ENCODE results near the gene MB21D2. TPM values are rescaled to one million over a fixed set of nuclear protein-coding genes. Genes with fewer than 3 reads are reported as not detected.

Gene MB21D2
- total RNA-seq, 1 donor from 2014 or later, result 11.0 TPM

GRCh38 chr3:192824313-192824712 lies 93.3 kb downstream of the MB21D2 start:
- no peak overlapping the region for H3K4me3 Mint-ChIP-seq (ENCODE audit: unreplicated experiment)
- Histone ChIP-seq H4K20me1 (ENCODE audit: insufficient read depth, low read length) (peaks cover 13% of the 10 kb centered on the region), H3K79me2 (ENCODE audit: insufficient read depth, low read length) (peaks cover 81% of the 10 kb centered on the region), H3K4me1 (ENCODE audit: insufficient read depth, low read length) (peaks cover 7% of the 10 kb centered on the region), H3K9ac (ENCODE audit: low read length) (no peak overlapping the region), H3K27me3 (ENCODE audit: insufficient read depth, low read length) (no peaks in the 10 kb centered on the region), H3K4me2 (ENCODE audit: low read length) (no peak overlapping the region), H3K9me3 (ENCODE audit: insufficient read depth, low read depth, low read length) (no peaks in the 10 kb centered on the region), H3K27ac (ENCODE audit: low read depth, low read length) (no peak overlapping the region), H2AFZ (ENCODE audit: low read depth, low read length) (no peak overlapping the region), H3K4me3 (ENCODE audit: insufficient read depth, low read depth, low read length) (no peak overlapping the region), H3K36me3 (ENCODE audit: insufficient read depth, low read length) (no peaks in the 10 kb centered on the region)
- TF ChIP-seq EZH2 (IDR thresholded peaks at IDR 0.05; ENCODE audit: insufficient read depth, low read length), result no peak
- no peaks in the 10 kb centered on the region for H3K27me3 Mint-ChIP-seq (ENCODE audit: low read depth, unreplicated experiment)
- FAIRE-seq (no peak), DNase-seq (ENCODE audit: low read depth) (no peak)
- H3K27ac Mint-ChIP-seq (ENCODE audit: unreplicated experiment), result no peak overlapping the region
- H3K4me1 Mint-ChIP-seq (ENCODE audit: low read depth, unreplicated experiment), result peaks cover 7% of the 10 kb centered on the region
- H3K9me3 Mint-ChIP-seq (ENCODE audit: unreplicated experiment), result no peaks in the 10 kb centered on the region
- no peaks in the 10 kb centered on the region for H3K36me3 Mint-ChIP-seq (ENCODE audit: low read depth, unreplicated experiment)

DNA sequence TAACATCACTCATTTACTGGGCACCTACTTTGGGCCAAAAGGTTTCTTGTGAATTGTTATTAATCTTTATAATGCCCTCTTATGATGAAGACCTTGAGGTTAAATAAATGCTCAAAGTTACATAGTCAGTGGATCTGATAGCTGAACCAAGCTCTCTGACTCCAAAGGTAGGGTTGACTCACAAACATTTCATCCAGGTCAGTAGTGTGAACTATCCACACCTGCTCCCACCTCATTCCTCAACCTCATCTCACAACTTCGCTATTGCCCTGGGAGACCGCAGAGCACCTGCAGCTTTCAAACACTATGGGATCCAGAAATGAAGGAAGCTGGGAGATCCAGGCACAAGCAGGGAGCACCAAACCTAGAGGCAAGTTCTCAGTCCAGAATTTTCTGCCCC lies 96.5 kb downstream of the MB21D2 start:
- no peak overlapping the region for H3K4me3 Mint-ChIP-seq (ENCODE audit: unreplicated experiment)
- TF ChIP-seq, protein P1, sequence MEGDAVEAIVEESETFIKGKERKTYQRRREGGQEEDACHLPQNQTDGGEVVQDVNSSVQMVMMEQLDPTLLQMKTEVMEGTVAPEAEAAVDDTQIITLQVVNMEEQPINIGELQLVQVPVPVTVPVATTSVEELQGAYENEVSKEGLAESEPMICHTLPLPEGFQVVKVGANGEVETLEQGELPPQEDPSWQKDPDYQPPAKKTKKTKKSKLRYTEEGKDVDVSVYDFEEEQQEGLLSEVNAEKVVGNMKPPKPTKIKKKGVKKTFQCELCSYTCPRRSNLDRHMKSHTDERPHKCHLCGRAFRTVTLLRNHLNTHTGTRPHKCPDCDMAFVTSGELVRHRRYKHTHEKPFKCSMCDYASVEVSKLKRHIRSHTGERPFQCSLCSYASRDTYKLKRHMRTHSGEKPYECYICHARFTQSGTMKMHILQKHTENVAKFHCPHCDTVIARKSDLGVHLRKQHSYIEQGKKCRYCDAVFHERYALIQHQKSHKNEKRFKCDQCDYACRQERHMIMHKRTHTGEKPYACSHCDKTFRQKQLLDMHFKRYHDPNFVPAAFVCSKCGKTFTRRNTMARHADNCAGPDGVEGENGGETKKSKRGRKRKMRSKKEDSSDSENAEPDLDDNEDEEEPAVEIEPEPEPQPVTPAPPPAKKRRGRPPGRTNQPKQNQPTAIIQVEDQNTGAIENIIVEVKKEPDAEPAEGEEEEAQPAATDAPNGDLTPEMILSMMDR (IDR thresholded peaks at IDR 0.05; ENCODE audit: insufficient read depth, low read depth, low read length), result no peak
- no peak for TF ChIP-seq EZH2 (IDR thresholded peaks at IDR 0.05; ENCODE audit: insufficient read depth, low read length)
- no peak overlapping the region for H3K27ac ChIP-seq (ENCODE audit: low read depth, low read length)
- DNase-seq (ENCODE audit: low read depth), result no peak
- H3K4me3 ChIP-seq (ENCODE audit: insufficient read depth, low read depth, low read length), result no peak overlapping the region
- peaks cover 21% of the 10 kb centered on the region for H4K20me1 ChIP-seq (ENCODE audit: insufficient read depth, low read length)
- no peaks in the 10 kb centered on the region for H3K27me3 ChIP-seq (ENCODE audit: insufficient read depth, low read length)
- H3K36me3 ChIP-seq (ENCODE audit: insufficient read depth, low read length), result no peaks in the 10 kb centered on the region
- no peak overlapping the region for H3K4me2 ChIP-seq (ENCODE audit: low read length)
- H3K36me3 Mint-ChIP-seq (ENCODE audit: low read depth, unreplicated experiment), result no peaks in the 10 kb centered on the region
- no peaks in the 10 kb centered on the region for H3K9me3 Mint-ChIP-seq (ENCODE audit: unreplicated experiment)
- no peak overlapping the region for H3K27ac Mint-ChIP-seq (ENCODE audit: unreplicated experiment)
- H3K79me2 ChIP-seq (ENCODE audit: insufficient read depth, low read length), result peaks cover 82% of the 10 kb centered on the region
- H3K9ac ChIP-seq (ENCODE audit: low read length), result no peak overlapping the region
- no peaks in the 10 kb centered on the region for H3K27me3 Mint-ChIP-seq (ENCODE audit: low read depth, unreplicated experiment)
- no peak overlapping the region for H2AFZ ChIP-seq (ENCODE audit: low read depth, low read length)
- FAIRE-seq, result no peak
- peaks cover 36% of the 10 kb centered on the region for H3K4me1 ChIP-seq (ENCODE audit: insufficient read depth, low read length)
- peaks cover 34% of the 10 kb centered on the region for H3K4me1 Mint-ChIP-seq (ENCODE audit: low read depth, unreplicated experiment)
- H3K9me3 ChIP-seq (ENCODE audit: insufficient read depth, low read depth, low read length), result no peaks in the 10 kb centered on the region

- DNase-seq (ENCODE audit: low read depth), result no peak
These were observed 97.5 kb downstream of the MB21D2 start for GRCh38 chr3:192820161-192820560.

More at GRCh38 chr3:192820161-192820560, 97.5 kb downstream of the MB21D2 start:
- H3K4me3 Mint-ChIP-seq (ENCODE audit: unreplicated experiment), result no peak overlapping the region
- no peaks in the 10 kb centered on the region for H3K36me3 Mint-ChIP-seq (ENCODE audit: low read depth, unreplicated experiment)
- H3K27me3 Mint-ChIP-seq (ENCODE audit: low read depth, unreplicated experiment), result no peaks in the 10 kb centered on the region
- H3K4me1 ChIP-seq (ENCODE audit: insufficient read depth, low read length), result peaks cover 36% of the 10 kb centered on the region
- peaks cover 34% of the 10 kb centered on the region for H3K4me1 Mint-ChIP-seq (ENCODE audit: low read depth, unreplicated experiment)
- H3K4me3 ChIP-seq (ENCODE audit: insufficient read depth, low read depth, low read length), result no peak overlapping the region
- no peaks in the 10 kb centered on the region for H3K9me3 Mint-ChIP-seq (ENCODE audit: unreplicated experiment)
- peaks cover 82% of the 10 kb centered on the region for H3K79me2 ChIP-seq (ENCODE audit: insufficient read depth, low read length)
- H4K20me1 ChIP-seq (ENCODE audit: insufficient read depth, low read length), result peaks cover 23% of the 10 kb centered on the region
- H3K9ac ChIP-seq (ENCODE audit: low read length), result peak overlapping the region; percentile 58
- no peaks in the 10 kb centered on the region for H3K9me3 ChIP-seq (ENCODE audit: insufficient read depth, low read depth, low read length)
- no peak overlapping the region for H3K27ac ChIP-seq (ENCODE audit: low read depth, low read length)
- H3K36me3 ChIP-seq (ENCODE audit: insufficient read depth, low read length), result no peaks in the 10 kb centered on the region
- no peak overlapping the region for H2AFZ ChIP-seq (ENCODE audit: low read depth, low read length)
- no peak for FAIRE-seq
- H3K4me2 ChIP-seq (ENCODE audit: low read length), result no peak overlapping the region
- TF ChIP-seq, protein P1 (IDR thresholded peaks at IDR 0.05; ENCODE audit: insufficient read depth, low read depth, low read length), result no peak
- no peak for TF ChIP-seq EZH2 (IDR thresholded peaks at IDR 0.05; ENCODE audit: insufficient read depth, low read length)
- no peak overlapping the region for H3K27ac Mint-ChIP-seq (ENCODE audit: unreplicated experiment)
- no peaks in the 10 kb centered on the region for H3K27me3 ChIP-seq (ENCODE audit: insufficient read depth, low read length)
